Measurements from ENCODE around the gene SLC9A3. TPM values are rescaled to one million over a fixed set of nuclear protein-coding genes. Genes with fewer than 3 reads are reported as not detected.

SLC9A3 gene
- total and polyA plus RNA-seq, 12 donors: 0.53 to 1.5 (median 1.0) TPM

- WGBS, 2 donors: 72 to 79% methylated on average over 16 to 18 of the region's 18 CpGs
- H3K4me3 ChIP-seq: no peak overlapping the region
- intact Hi-C loops (cut with DNase I): no loop called here
- TF ChIP-seq CTCF (IDR thresholded peaks at IDR 0.05): no peak
- ATAC-seq: peak in 1 of 8 donors; percentile 6
- peaks cover 24 to 90% (median 88%) of the 10 kb centered on the region in 7 donors for H3K27me3 ChIP-seq
- no peaks in the 10 kb centered on the region for H3K36me3 ChIP-seq
- no peaks in the 10 kb centered on the region for H3K9me3 ChIP-seq
- H3K4me1 ChIP-seq: peaks cover 3 to 12% (median 8%) of the 10 kb centered on the region in 9 donors
- H3K27ac ChIP-seq: no peak overlapping the region
- DNase-seq: no peak
Observed at GRCh38 chr5:478982-479535, 45.2 kb downstream of the SLC9A3 start.

- TF ChIP-seq CTCF (IDR thresholded peaks at IDR 0.05): no peak
Observed at GRCh38 chr5:478369-478981, 45.8 kb downstream of the SLC9A3 start.

GRCh38 chr5:477871-478270, 46.4 kb downstream of the SLC9A3 start:
- intact Hi-C loops (cut with DNase I): no loop called here
- Histone ChIP-seq H3K9me3 (no peaks in the 10 kb centered on the region), H3K36me3 (no peaks in the 10 kb centered on the region), H3K4me3 (no peak overlapping the region), H3K4me1 (peaks cover 3 to 16% (median 11%) of the 10 kb centered on the region in 9 donors), H3K27ac (no peak overlapping the region), H3K27me3 (peaks cover 24 to 84% (median 79%) of the 10 kb centered on the region in 7 donors)
- 78 to 80% methylated on average over 13 of the region's 13 CpGs for WGBS, 2 donors
- DNase-seq: no peak
- ATAC-seq: no peak
- TF ChIP-seq CTCF (IDR thresholded peaks at IDR 0.05): no peak

More at GRCh38 chr5:478369-478981, 45.8 kb downstream of the SLC9A3 start:
- no peaks in the 10 kb centered on the region for H3K36me3 ChIP-seq
- WGBS, 2 donors: 64 to 67% methylated on average over 17 of the region's 18 CpGs
- peaks cover 3 to 16% (median 10%) of the 10 kb centered on the region in 9 donors for H3K4me1 ChIP-seq
- intact Hi-C loops (cut with DNase I): no loop called here
- peaks cover 24 to 89% (median 85%) of the 10 kb centered on the region in 7 donors for H3K27me3 ChIP-seq
- DNase-seq (no peak), ATAC-seq (no peak)
- H3K4me3 ChIP-seq: no peak overlapping the region
- no peak overlapping the region for H3K27ac ChIP-seq
- no peaks in the 10 kb centered on the region for H3K9me3 ChIP-seq

- no peak for TF ChIP-seq CTCF (IDR thresholded peaks at IDR 0.05)
- H3K9me3 ChIP-seq: no peaks in the 10 kb centered on the region
- H3K36me3 ChIP-seq: no peaks in the 10 kb centered on the region
- DNase-seq (no peak), ATAC-seq (no peak)
- peaks cover 3 to 21% (median 14%) of the 10 kb centered on the region in 9 donors for H3K4me1 ChIP-seq
- H3K27me3 ChIP-seq: peaks cover 24 to 78% (median 73%) of the 10 kb centered on the region in 7 donors
- no peak overlapping the region for H3K4me3 ChIP-seq
- intact Hi-C loops (cut with DNase I): no loop called here
- no peak overlapping the region for H3K27ac ChIP-seq
- WGBS, 2 donors: 66 to 69% methylated on average over 19 of the region's 19 CpGs
Observed at GRCh38 chr5:477247-477646, 47.0 kb downstream of the SLC9A3 start.

Data from heart right ventricle (tissue), 16 donors.